GDM1 (cell line): ENCODE measurements around the gene SH3RF1.
A peak's percentile ranks its signal among the peaks of the same experiment; 100 is the strongest.

Experiments
- DNase-seq: peaks from one replicate; lab custom pipeline; 2025; lab: John Stamatoyannopoulos, UW

SH3RF1 gene

DNA sequence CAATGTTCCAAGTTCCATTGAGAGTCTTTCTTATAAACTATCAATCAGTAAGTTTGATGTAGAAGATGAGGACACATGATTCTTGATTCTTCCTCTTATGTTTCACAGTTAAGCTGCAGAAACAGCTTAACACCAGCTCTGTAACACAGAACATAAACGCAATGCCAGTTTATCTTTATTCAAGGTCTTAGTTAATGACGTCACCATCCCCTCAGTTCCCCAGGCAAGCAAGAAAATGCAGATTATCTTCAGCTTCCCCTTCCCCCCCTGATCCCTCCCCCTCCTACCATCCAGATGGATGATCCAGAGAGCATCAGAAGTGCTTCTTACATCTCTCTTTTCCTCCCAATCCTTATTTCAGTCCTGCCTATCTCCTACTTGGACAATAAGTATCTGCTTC is 4.4 kb upstream of the SH3RF1 start:
- no peak for DNase-seq

DNA sequence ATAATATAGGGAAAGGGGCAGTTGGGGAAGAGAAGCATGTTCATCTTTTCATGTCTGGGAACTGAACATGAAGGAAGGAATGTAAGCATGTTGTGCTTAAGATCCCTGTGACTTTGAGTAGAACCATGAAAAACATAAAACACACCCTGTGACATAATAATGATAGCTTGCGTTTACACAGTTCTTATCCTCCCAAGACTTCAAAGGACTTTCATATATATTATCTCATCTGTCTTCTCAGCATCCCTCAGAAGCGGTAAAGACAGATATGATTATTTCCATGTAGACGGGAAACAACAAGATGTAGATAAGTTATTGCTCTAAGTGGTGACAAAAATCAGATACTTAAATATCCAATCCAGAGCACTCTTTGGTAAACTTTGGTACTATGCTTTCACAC is 3.3 kb upstream of the SH3RF1 start:
- no peak for DNase-seq

DNA sequence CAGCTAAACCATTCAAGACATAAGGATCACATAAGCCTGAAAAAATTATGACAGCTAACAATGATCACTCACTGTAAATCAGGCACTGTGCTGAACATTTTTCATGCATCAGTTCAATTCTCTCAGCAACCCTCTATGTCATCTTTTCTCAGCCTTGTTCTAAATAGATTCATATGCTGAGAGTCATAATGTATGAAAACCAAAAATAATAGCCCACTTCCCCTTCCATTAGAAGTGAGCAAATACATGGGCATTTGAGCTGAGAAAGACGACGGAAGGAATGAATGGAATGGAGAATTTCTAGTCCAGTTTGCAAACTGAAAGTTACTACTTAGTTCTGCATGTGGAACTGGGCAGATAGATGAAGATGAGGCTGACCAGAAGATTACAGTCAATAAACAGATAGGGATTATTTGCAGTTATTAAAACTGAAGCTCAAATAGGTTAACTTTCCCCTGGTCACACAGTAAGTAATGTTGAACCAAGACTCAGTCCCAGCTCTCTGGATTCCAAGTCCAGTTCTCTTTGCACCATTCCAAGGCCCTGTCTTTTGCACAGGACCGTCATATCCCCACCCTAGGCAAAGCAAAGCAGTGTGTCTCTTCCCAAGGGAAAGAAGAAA is 1.6 kb upstream of the SH3RF1 start:
- no peak for DNase-seq

DNA sequence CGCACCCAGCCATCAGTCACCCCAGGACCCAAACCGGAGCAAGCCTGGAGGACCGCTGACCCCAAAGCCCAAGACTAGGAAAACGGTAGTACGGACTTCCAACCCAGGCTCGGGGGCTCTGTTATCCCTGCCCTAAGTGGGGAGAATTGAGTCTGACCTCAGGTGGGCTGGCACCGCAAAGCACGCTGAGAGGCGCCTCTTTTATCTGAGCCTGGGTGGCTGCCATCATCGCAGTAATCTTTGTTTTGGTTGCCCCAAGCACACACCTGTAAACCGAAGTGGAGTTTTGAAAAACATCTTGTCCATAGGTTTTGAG is 894 bp upstream of the SH3RF1 start:
- DNase-seq, result no peak

DNA sequence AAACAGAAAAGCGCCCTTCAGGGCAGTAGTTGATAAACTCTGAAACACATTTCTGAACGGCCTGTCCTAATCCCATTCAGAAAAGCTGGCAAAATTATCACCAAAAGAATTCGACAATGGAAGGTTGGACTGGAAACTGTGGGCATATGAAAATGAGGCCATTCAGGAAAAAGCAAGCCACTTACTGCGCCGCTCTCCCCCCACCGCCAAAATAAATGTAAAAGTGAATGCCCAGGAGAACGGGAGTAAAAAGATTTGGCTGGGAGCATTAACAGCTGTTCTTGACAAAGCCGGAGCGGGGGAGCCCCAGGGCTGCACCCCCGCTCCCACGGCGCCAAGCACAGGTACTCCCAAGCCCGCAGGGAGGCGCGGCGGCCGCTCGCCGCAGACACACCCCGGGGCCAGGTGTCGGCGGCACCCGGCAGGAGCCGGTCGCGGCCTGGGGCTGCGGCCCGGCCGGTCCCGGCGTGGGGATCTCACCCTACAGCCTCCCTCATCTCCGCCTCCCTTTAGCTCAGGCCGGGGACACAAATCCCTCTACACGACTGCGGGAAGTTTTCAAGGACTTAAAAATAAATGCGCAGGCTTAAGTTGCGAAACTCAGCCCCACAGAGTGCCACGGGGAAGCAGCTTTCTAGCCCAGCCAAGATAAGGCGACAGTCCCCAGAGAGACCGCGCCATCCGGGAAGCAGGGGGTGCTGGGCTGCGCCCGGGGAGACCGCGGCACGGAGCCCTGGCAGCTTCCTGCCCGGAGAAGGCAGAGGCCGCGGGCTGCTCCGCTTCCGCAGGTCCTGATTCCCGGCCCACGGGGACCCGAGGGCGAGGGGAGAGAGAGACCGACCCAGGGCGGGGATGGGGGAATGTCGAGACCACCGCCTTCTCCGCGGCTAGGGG is 593 bp downstream of the SH3RF1 start:
- peak; percentile 58 for DNase-seq

DNA sequence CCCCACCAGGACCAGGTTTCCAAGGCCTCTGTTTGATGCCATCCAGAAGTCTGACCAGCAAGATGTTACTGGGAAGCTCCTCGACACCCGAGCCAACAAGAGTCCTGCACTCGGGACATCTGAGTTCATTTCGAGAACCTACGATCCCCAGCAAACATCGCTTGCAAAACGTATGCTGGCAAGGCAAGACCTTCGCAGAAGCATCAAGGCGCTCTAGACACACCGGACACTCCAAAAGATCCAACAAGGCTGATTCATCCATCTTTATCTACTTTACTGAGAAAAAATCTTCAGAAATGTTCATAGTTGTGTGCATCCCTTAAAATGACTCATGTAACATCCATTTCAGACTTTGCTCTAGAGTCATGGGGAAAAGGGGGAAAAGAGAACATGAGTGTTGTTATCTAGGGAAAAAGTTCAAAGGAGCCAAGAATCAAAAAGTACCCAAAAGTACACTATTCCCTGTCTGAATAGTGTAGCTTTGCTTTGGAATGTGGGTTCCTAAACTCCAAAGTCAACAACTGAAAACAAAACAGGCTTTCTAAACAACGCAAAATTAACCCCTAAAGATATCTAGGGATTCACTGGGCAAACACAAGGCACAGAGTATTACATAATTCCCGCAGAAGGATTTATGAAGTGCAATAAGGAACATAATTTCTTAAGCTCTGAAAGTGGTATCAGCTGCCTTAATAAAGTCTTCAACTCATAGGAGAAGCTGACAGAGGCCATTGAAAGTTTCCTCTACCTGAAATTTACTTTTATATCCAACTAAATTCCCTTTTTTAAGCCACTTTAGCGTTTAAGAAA is 1.6 kb downstream of the SH3RF1 start:
- DNase-seq, result no peak

DNA sequence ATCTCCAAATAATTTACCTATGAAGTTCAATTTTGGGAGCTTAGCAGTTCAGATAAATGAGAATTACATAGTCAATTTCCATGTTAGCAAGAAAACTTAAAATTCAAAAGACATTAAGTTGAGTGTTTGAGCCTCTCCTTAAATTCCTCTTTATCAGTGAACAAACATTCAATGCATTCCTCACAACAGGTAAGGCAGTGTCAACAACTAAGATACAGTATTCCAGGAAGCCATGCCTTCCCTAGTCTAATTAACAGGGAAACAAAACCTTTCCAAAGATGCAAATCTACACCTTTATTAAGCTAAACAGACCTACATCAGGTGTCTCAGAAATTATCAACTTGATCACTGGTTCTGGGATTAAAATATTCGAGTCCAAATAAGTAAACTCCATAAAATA is 3.7 kb downstream of the SH3RF1 start:
- DNase-seq, result no peak

DNA sequence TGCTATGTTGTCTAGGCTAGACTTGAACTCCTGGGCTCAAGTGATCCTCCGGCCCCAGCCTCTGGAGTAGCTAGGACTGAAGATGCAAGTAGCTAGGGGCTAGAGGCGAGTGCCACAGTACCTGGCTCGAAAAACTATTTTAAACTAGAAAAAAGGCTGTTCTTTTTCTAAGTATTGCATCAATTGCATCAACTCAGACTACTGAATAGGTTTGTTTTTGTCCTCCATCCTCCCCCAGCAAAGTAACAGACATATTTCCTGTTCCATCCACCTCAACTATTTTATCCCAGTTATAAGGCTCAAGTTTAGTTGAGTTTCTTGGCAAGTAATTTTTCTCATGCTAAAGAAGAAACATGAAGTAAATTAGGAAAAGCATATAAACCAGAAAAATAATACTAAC is 4.1 kb downstream of the SH3RF1 start:
- no peak for DNase-seq

DNA sequence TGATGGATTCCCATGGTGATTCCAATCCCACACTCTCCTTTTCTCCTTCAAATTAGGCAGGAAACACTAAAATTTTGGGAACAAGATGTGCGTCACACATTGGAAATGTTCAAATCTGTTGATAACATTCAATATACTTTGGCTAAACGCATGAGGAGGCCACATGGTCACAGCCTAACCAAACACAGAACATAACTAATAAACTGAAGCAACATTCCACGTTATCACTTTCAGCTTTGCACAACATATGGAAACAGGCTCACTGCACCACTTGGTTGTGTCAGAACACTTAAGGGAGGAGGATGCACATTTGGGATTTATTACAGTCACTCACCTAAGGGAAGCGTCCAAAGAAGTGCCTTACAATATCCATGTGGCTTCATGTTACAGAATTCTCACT is 4.7 kb downstream of the SH3RF1 start:
- DNase-seq, result no peak

DNA sequence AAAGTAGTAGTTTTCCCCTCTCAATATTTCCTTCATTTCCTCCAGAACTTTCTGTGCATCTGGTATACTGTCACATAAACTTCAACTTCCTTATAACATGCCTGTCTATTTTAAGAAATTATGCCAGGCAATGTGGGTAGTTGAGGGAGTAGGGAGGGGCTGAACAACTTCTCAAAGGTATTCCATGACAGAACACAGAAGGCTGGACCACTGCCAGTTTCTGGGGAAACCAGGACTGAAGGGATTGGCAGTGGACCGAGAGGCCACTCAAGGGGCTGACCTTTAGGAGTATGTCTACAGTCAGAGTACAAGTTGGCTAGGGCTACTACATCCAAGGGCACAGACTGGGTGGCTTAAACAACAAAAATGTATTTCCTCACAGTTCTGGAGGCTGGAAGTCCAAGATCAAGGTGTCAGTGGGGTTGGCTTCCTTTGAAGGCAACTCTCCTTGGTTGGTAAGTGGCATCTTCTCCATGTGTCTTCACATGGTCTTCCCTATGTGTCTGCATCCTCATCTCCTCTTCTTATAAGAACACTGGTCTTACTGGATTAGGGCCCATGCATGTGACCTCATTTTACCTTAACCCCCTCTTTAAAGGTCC is 6.9 kb downstream of the SH3RF1 start:
- DNase-seq, result no peak

DNA sequence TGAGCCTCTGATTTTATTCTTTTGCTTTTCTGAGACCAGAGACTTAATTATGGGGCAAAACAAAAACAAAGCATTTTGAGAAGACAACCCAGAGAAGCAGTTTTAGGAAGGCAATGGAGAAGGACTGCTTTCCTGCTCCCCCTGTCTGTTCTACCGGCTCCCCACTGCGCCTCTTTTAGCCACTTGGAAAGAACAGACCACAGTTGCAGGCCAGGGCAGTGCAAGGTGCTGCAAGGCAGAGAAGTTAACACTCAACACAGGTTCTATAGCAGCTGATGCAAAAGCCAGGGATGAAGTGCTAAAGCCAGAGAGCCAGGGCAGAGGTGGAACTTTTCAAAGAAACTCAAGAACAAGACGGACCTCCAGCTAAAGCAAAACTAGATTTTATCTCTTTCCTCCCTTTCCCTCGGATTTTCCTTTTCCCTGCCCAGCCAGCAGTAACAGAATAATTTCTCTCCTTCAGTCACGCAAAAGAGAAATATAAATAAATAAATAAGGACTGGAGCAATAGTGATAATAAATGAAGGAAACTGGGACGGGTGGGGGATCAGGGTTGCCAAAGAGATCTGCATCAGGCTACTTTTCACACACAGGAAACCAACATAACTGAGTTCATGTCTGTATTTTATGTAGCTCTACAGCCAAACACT is 10.4 kb downstream of the SH3RF1 start:
- DNase-seq, result no peak

DNA sequence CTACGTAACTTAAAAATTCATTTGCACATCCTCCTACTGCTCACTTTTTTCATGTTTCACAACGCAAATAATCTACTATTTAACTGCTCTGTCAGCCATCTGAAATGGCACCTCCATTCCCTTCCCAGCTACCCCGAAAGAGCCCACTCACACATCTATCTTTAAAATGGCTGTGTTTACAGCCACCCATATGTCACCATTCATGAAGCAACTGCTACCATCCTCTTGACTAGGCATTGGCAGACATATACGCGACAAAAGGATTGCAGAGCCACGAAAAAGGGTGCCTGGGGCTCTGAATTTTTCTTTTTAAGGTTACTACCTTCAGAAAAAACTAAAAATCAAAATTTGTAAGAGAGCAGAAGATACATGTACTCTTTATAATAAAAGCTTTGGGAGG is 11.5 kb downstream of the SH3RF1 start:
- no peak for DNase-seq

DNA sequence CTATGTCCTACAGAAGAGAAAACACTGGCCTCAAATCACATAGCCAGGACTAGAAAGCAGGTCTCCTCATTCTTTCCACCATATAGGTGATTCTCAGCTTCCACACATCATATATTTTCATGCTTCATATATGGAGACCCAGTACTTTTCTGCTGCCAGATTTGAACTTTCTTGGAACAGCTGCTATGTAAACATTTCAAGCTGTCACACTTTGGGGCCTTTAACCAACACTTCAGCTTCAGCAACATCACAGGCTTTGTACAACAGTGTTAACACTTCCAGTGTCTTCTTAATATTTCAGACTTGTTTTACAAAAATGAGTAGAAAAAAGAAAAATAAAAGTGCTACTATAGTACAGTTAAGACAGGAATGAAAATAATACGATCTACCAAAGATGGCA is 12.6 kb downstream of the SH3RF1 start:
- DNase-seq, result no peak

DNA sequence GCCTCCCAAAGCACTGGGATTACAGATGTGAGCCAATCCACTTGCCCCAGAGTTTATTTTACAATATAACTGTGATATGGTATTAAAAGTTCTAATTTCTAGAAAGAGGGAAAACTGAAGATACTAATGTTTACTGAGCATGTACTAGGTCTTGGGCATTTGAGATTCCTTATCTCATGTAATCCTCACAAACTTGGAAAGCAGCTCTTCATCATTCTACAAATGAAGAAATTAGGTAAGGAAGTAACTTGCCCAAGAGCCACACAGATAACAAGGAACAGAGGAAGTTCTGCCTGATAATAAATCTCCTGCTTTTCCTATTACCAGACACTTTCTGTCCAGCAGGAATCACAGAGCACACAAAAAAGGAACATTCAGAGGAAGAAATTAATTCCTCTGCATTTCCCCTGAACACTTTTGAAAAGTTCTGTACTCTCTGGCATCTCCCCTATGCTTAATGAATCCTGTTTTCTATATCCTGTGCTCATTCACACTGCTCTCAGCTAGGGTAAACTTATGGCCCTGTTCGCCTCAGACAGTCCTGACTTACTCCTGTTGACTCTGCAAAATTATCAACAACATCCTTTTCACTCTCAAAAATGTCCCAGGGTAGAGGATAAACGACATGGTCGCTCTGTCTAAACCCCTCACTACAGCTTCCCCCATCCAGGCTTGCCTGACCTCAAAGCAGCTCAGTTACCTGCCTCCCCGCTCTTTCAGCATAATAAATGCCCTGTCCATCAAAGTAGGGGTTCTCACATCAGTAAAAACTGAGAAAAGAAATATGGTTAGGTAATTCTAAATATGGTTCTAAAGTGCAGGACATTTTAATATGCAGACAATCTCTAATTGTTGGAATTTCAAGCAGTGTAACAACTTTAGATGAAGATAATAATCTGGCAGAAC is 13.6 kb downstream of the SH3RF1 start:
- no peak for DNase-seq

DNA sequence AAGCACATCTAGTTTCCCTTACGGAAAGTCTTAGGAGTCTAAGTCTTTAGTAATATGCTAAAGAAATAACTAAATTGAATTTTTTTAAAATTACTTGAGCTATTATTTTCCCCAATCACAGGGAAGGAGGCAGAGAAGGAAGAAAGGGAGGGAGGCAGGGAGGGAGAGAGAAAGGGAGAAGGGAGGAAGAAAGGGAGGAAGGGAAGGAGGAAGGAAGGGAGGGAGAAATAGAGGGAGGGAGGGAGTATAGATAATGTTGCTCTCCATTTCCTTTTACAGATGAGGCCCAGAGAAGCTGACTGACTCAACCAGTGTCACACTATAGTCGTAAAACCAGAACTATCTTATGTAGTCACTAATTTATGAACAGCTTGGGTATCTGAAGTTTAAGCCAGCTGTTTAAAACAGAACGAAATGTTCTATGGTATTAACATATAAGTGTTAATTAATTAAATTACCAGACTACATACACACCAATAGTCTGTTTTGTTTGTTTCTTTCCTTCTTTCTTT is 14.6 kb downstream of the SH3RF1 start:
- DNase-seq, result no peak

DNA sequence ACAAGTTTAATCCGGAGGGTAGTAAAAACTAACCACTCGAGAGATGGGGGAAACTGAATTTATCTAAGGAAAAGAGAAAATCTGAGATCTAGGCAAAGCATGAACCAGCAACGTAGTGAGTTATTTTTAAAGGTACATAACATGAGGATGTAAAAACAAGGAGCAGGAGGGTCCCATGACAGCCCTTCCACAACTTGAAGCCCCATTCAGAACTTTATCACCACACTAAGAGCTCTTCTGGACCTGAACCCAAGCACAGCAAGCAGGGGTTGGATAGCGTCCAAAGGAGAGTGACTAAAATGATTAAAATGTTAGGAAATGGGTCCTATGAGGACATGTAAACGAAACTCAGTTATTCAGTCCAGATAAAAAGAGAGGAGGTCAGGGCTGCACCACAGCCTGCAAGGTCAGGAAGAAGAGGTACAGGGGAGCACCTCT is 16.2 kb downstream of the SH3RF1 start:
- no peak for DNase-seq

DNA sequence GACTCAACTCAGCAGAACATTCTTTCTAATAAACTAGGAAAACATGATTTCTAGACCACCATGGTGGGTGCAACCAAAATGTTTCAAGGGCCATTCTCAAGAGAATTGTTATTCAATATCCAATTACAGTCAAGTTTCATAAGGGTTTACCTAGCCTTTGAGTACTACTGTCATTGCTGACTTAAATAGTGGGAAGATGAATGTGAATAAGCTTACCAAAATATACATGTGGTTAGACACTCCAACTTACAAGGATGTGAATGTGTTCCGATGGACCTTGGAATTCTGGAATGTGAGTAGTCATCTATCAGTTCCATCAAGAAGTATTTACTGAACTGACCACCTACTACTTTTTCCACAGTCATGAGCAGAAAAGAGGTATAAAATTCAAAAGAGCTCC is 16.9 kb downstream of the SH3RF1 start:
- DNase-seq, result no peak

DNA sequence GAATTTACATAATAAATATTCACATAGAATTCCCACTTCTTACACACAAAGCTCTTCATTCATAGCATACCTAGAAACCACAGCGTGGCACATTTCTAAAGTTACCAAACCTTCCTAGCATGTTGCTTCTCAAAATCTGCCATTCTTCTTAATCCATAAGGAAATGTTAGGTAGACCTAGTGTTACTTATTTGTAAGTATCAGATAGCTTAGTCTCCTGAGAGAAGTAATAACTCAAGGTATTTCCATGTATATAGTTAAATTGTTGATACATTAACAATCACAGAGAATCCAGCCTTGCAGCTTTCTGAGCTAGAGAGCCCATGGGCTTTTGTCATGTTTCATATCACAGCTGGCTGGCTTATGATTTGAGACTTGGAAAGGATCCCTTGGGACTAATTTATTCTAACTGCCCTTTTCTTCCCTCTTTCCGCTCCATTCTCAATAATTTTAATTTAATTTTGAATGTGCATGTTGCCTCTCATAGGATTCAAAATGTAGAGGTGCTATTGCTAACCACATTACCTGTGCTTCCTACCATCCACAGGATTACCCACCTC is 17.6 kb downstream of the SH3RF1 start:
- no peak for DNase-seq

DNA sequence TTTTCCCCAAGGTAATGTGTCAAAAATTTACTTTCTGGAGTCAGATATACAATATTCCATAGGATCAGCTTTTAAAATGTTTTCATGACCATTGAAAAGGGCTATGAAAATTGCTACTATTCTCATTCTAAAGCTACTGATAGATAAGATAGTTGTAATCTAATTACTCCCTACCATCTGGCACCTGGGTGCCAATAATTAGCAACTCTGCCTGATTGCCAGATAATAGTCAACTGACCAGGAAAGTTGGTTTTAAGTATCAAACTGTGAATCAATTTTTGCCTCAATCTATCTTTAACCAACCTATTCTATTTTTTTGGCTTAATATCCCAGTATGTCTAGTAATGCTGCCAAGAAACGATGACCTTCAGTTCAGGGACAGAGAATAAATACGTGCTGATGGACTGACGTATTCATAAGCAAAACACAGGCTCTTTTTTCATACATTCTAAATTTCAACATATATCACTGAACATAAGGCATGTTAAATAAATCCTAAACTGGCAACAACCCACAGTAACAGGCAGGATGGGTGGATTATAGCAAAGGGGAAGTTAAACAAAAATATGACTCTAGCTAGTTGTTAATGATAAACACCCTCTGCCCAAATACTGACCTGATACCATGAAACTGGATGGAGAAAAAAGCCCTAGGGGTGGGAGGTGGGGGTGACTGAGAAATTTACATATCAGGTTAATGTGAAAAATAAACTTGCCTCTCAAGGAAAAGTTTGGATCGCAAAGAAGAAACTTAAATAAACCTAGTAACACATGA is 18.2 kb downstream of the SH3RF1 start:
- no peak for DNase-seq
